K562 treated with DMSO at 1 percent for 4 hours (cell line): ENCODE measurements around the gene ACADM. TPM values are rescaled to one million over a fixed set of nuclear protein-coding genes. Genes with fewer than 3 reads are reported as not detected.

Source experiments
- total RNA-seq: library from RNA; unstranded; fragments of 300-600 nt; gene quantifications from 2 replicates; pipeline ENCODE4 v1.2.3, GENCODE V29; 2022; ENCODE audit not compliant: insufficient read depth

The ACADM gene
- 57.5 and 69.7 TPM in 2 replicates for total RNA-seq

GRCh38 chr1:75724472-75725022 lies at the start of gene ACADM:
ACADM (plus strand) TSS chr1:75724709; CDS start chr1:75724788, 79 bp downstream.

GRCh38 chr1:75785983-75786853 lies 61.7 kb downstream of the ACADM start, which contains the start of gene RABGGTB:
RABGGTB (plus strand) TSS chr1:75786256; CDS start chr1:75786272, 16 bp downstream.

GRCh38 chr1:75796376-75797272 lies 72.1 kb downstream of the ACADM start, which contains the start of gene MSH4:
MSH4 (plus strand) TSS chr1:75796882; CDS start chr1:75796986, 104 bp downstream.

Other genes with a start within 250 kb of the ACADM start
- gene SLC44A5, start 113.6 kb upstream of the ACADM start, total RNA-seq = 3.2 and 4.8 TPM in 2 replicates
- gene RABGGTB, start 61.5 kb downstream of the ACADM start, total RNA-seq = 47.0 and 69.0 TPM in 2 replicates
- 0.17 TPM in 1 of 2 replicates, not detected in the other for gene MSH4, start 72.2 kb downstream of the ACADM start, total RNA-seq
- gene ASB17, start 207.7 kb downstream of the ACADM start, total RNA-seq = not detected in 2 replicates